Trophoblast cell (in vitro differentiated cells and primary cell): ENCODE results near the gene DDIAS.

Experiments used
- DNase-seq, 2 donors: peaks; one replicate each; pipeline ENCODE4 v3.0.0-alpha.2; 2016
- H2AFZ ChIP-seq: 2 replicates; pipeline ENCODE4 v1.6.1; 2013; ENCODE audit warnings: low read length, moderate library complexity, mild to moderate bottlenecking; ENCODE audit not compliant: insufficient read depth, poor library complexity
- H2AK5ac ChIP-seq: 2 replicates; pipeline ENCODE4 v1.6.1; 2013; ENCODE audit warnings: mild to moderate bottlenecking, low read length
- H2BK120ac ChIP-seq: 2 replicates; pipeline ENCODE4 v1.6.1; 2013; ENCODE audit warnings: low read length, mild to moderate bottlenecking, moderate library complexity; ENCODE audit not compliant: insufficient read depth, poor library complexity
- H2BK12ac ChIP-seq: 2 replicates; pipeline ENCODE4 v1.6.1; 2013; ENCODE audit warnings: mild to moderate bottlenecking, low read length, moderate library complexity
- H2BK5ac ChIP-seq: 2 replicates; pipeline ENCODE4 v1.6.1; 2013; ENCODE audit warnings: low read length, low read depth, moderate library complexity, mild to moderate bottlenecking; ENCODE audit not compliant: poor library complexity
- H3K14ac ChIP-seq: 2 replicates; pipeline ENCODE4 v1.6.1; 2013; ENCODE audit warnings: mild to moderate bottlenecking, low read length
- H3K18ac ChIP-seq: 2 replicates; pipeline ENCODE4 v1.6.1; 2013; ENCODE audit warnings: mild to moderate bottlenecking, low read length
- H3K23ac ChIP-seq: 2 replicates; pipeline ENCODE4 v1.6.1; 2013; ENCODE audit warnings: low read length
- H3K27ac ChIP-seq: 2 replicates; pipeline ENCODE4 v1.5.1; 2013; ENCODE audit warnings: low read depth, mild to moderate bottlenecking, inconsistent platforms, low read length, moderate library complexity
- H3K27me3 ChIP-seq: 2 replicates; pipeline ENCODE4 v1.6.1; 2013; ENCODE audit warnings: inconsistent platforms, mild to moderate bottlenecking, low read length, moderate library complexity; ENCODE audit not compliant: insufficient read depth
- H3K36me3 ChIP-seq, 2 experiments: 1 replicate in 1 of 2; 2 replicates in 1 of 2; pipeline ENCODE4 v1.6.1; 2013; ENCODE audit warnings: low read length in 2 of 2, mild to moderate bottlenecking in 2 of 2, moderate library complexity in 1 of 2; ENCODE audit not compliant: insufficient read depth in 2 of 2, control insufficient read depth in 1 of 2
- H3K4ac ChIP-seq: 2 replicates; pipeline ENCODE4 v1.6.1; 2013; ENCODE audit warnings: low read depth, mild to moderate bottlenecking, low read length, moderate library complexity
- H3K4me1 ChIP-seq, 2 experiments: 1 replicate in 1 of 2; 2 replicates in 1 of 2; pipeline ENCODE4 v1.6.1; 2013; ENCODE audit warnings: low read length in 2 of 2, mild to moderate bottlenecking in 2 of 2, moderate library complexity in 1 of 2; ENCODE audit not compliant: insufficient read depth in 2 of 2, control insufficient read depth in 1 of 2
- H3K4me2 ChIP-seq: 2 replicates; pipeline ENCODE4 v1.6.1; 2013; ENCODE audit warnings: inconsistent platforms, mild to moderate bottlenecking, low read length, moderate library complexity
- H3K4me3 ChIP-seq: 2 replicates; pipeline ENCODE4 v1.5.1; 2013; ENCODE audit warnings: mild to moderate bottlenecking, low read depth, low read length, inconsistent platforms
- H3K79me1 ChIP-seq: one replicate; pipeline ENCODE4 v1.6.1; 2013; ENCODE audit warnings: low read length
- H3K79me2 ChIP-seq: 2 replicates; pipeline ENCODE4 v1.6.1; 2013; ENCODE audit warnings: low read length, mild to moderate bottlenecking; ENCODE audit not compliant: control insufficient read depth, insufficient read depth, poor library complexity
- H3K9ac ChIP-seq: 2 replicates; pipeline ENCODE4 v1.6.1; 2013; ENCODE audit warnings: mild to moderate bottlenecking, low read length
- H3K9me3 ChIP-seq: 2 replicates; pipeline ENCODE4 v1.6.1; 2013; ENCODE audit warnings: low read depth, mild to moderate bottlenecking, control low read depth, inconsistent platforms, low read length; ENCODE audit not compliant: insufficient read depth
- H4K12ac ChIP-seq: 2 replicates; pipeline ENCODE4 v1.6.1; 2013; ENCODE audit warnings: low read depth, mild to moderate bottlenecking, low read length, moderate library complexity
- H4K8ac ChIP-seq: 2 replicates; pipeline ENCODE4 v1.6.1; 2013; ENCODE audit warnings: low read depth, mild to moderate bottlenecking, low read length, moderate library complexity
- H4K91ac ChIP-seq: one replicate; pipeline ENCODE4 v1.6.1; 2013; ENCODE audit warnings: low read depth, mild to moderate bottlenecking, low read length, moderate library complexity
- WGBS: extraction: QIAGEN DNeasy Blood & Tissue Kit; methylation state at CpG from one replicate; pipeline ENCODE4 v1.1.7; 2013; ENCODE audit warnings: missing lambda C conversion rate; ENCODE audit not compliant: insufficient read length, insufficient coverage; ENCODE audit errors: extremely low coverage; 5-methylcytosine and 5-hydroxymethylcytosine counted together

Gene DDIAS

DNA sequence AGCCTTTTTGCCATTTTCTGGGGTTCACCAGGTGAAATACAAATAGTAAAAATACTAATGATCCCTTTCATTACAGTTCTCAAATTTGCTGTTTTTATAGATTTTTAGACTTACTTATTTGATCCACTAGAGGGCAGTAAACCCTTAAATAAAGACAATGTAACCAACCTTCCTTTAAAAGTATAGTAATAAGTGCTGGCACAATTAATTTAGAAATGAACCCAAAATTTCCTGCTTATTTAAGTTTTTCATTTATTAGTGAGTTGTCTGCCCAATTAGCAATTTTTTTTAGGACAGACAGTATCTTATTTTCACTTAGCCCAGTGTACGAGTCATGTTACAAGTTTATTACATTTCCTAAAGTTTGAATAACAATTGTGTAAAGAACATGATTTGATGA, 4.7 kb downstream of the DDIAS start:
- H3K27ac ChIP-seq: no peak overlapping the region
- no peak overlapping the region for H2AK5ac ChIP-seq
- H3K27me3 ChIP-seq: no peaks in the 10 kb centered on the region
- no peak overlapping the region for H3K4me3 ChIP-seq
- H3K4ac ChIP-seq: no peak overlapping the region
- no peak overlapping the region for H3K14ac ChIP-seq
- no peaks in the 10 kb centered on the region for H3K9me3 ChIP-seq
- peak in 1 of 2 donors; percentile 70 for DNase-seq
- no peak overlapping the region for H3K4me2 ChIP-seq
- no peak overlapping the region for H2BK5ac ChIP-seq
- no peak overlapping the region for H2AFZ ChIP-seq
- H4K91ac ChIP-seq: no peak overlapping the region
- H3K4me1 ChIP-seq: peaks cover 3 to 6% of the 10 kb centered on the region in 2 experiments
- no peak overlapping the region for H3K9ac ChIP-seq
- no peak overlapping the region for H4K12ac ChIP-seq
- no peak overlapping the region for H3K23ac ChIP-seq
- no peak overlapping the region for H2BK120ac ChIP-seq
- no peaks in the 10 kb centered on the region for H3K36me3 ChIP-seq
- H3K79me1 ChIP-seq: peaks cover 1% of the 10 kb centered on the region
- no peaks in the 10 kb centered on the region for H3K79me2 ChIP-seq
- no CpG with 5 or more reads among the region's 1 CpG for WGBS
- H3K18ac ChIP-seq: no peak overlapping the region
- no peak overlapping the region for H2BK12ac ChIP-seq
- no peak overlapping the region for H4K8ac ChIP-seq

DNA sequence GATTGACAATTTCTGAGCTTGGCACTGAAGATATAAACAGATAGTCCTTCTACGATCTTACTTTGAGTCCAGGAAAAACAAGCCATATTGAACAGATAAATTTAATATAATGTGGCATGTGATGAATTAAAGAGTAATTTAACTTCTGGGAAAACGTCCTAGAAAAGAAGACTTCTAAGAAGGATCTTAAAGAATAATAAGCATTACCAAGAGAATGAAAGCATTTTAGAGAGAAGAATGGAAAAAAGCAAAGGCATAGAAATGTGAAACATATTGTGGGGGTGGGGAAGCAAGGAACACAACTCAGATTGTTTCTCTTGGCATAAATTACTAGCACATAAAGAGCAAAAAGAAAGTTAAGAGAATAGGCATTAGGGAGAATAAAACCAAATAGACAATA, 5.4 kb downstream of the DDIAS start:
- no peak overlapping the region for H3K18ac ChIP-seq
- no peak overlapping the region for H3K4ac ChIP-seq
- H3K4me3 ChIP-seq: no peak overlapping the region
- H3K27me3 ChIP-seq: no peaks in the 10 kb centered on the region
- H3K9me3 ChIP-seq: no peaks in the 10 kb centered on the region
- H3K79me1 ChIP-seq: no peaks in the 10 kb centered on the region
- H3K27ac ChIP-seq: no peak overlapping the region
- no peak overlapping the region for H4K12ac ChIP-seq
- WGBS: no CpG with 5 or more reads among the region's 2 CpGs
- H3K23ac ChIP-seq: no peak overlapping the region
- H2AFZ ChIP-seq: no peak overlapping the region
- peaks cover 3 to 6% of the 10 kb centered on the region in 2 experiments for H3K4me1 ChIP-seq
- no peak overlapping the region for H2BK120ac ChIP-seq
- H3K36me3 ChIP-seq: no peaks in the 10 kb centered on the region
- H4K8ac ChIP-seq: no peak overlapping the region
- H2BK5ac ChIP-seq: no peak overlapping the region
- H3K4me2 ChIP-seq: no peak overlapping the region
- no peak overlapping the region for H3K14ac ChIP-seq
- no peak overlapping the region for H4K91ac ChIP-seq
- no peak overlapping the region for H2AK5ac ChIP-seq
- DNase-seq: no peak
- no peak overlapping the region for H3K9ac ChIP-seq
- H2BK12ac ChIP-seq: no peak overlapping the region
- H3K79me2 ChIP-seq: no peaks in the 10 kb centered on the region

DNA sequence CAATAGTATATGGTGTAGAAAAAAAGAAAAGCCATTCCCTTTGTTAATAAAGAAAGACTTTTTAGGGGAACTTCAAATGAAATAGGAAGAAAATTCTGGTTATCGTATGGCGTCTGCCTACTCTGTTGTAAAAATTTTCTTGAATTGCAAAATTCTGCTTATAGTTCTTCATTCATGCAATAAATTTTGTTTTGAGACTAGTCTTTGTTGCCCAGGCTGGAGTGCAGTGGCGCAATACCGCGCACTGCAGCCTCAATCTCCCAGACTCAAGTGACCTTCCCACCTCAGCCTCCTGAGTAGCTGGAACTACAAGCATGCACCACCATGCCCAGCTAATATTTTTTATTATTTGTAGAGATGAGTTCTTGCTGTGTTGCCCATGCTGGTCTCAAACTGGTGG, 5.8 kb downstream of the DDIAS start:
- H3K27me3 ChIP-seq: no peaks in the 10 kb centered on the region
- no peak overlapping the region for H2AFZ ChIP-seq
- no peaks in the 10 kb centered on the region for H3K79me1 ChIP-seq
- no peak overlapping the region for H4K12ac ChIP-seq
- no CpG with 5 or more reads among the region's 5 CpGs for WGBS
- H4K91ac ChIP-seq: no peak overlapping the region
- no peak overlapping the region for H2BK12ac ChIP-seq
- no peak overlapping the region for H3K23ac ChIP-seq
- no peaks in the 10 kb centered on the region for H3K79me2 ChIP-seq
- H3K4me2 ChIP-seq: no peak overlapping the region
- H3K9me3 ChIP-seq: no peaks in the 10 kb centered on the region
- H3K9ac ChIP-seq: no peak overlapping the region
- no peak overlapping the region for H2BK5ac ChIP-seq
- no peak overlapping the region for H2AK5ac ChIP-seq
- no peak overlapping the region for H3K27ac ChIP-seq
- no peak overlapping the region for H3K4ac ChIP-seq
- H3K4me3 ChIP-seq: no peak overlapping the region
- DNase-seq: no peak
- H3K18ac ChIP-seq: no peak overlapping the region
- H3K36me3 ChIP-seq: no peaks in the 10 kb centered on the region
- no peak overlapping the region for H3K14ac ChIP-seq
- H3K4me1 ChIP-seq: peaks cover 1 to 2% of the 10 kb centered on the region in 2 experiments
- no peak overlapping the region for H2BK120ac ChIP-seq
- no peak overlapping the region for H4K8ac ChIP-seq

DNA sequence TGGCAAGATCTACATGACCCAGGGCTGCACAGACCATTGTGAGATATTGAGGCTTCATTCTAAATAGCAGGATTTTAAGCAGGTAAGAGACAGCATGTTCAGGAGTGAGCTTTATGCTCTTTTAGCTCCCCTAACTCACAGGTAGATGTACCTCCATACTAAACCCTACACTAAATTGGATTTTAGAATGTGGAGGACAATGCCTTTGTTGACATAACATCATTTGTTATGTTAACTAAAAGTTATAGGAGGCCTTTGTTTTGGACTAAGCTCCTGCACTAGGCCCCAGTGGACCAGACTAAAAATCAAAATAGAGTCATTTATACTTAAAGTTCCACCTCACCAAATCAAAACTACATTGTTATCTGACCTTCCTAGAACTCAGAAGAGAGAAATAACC, 6.8 kb downstream of the DDIAS start:
- Histone ChIP-seq H2AK5ac (no peak overlapping the region), H2AFZ (no peak overlapping the region), H3K27ac (no peak overlapping the region), H2BK120ac (no peak overlapping the region), H3K4me3 (no peak overlapping the region), H4K12ac (no peak overlapping the region), H3K27me3 (no peaks in the 10 kb centered on the region), H3K36me3 (peaks cover 0 to 2% of the 10 kb centered on the region in 2 experiments), H3K79me2 (no peaks in the 10 kb centered on the region), H4K91ac (no peak overlapping the region), H3K14ac (no peak overlapping the region), H3K9ac (no peak overlapping the region), H2BK5ac (no peak overlapping the region), H2BK12ac (no peak overlapping the region), H3K4me1 (no peaks in the 10 kb centered on the region), H3K9me3 (no peaks in the 10 kb centered on the region), H3K4me2 (no peak overlapping the region), H3K79me1 (no peaks in the 10 kb centered on the region), H4K8ac (no peak overlapping the region), H3K4ac (no peak overlapping the region), H3K18ac (no peak overlapping the region), H3K23ac (no peak overlapping the region)
- DNase-seq: no peak
